Measurements from ENCODE around the gene GNL1. TPM values are rescaled to one million over a fixed set of nuclear protein-coding genes. Genes with fewer than 3 reads are reported as not detected.
A peak's percentile ranks its signal among the peaks of the same experiment; 100 is the strongest.

The GNL1 gene
- total and polyA plus RNA-seq, 10 of the 15 experiments (the other 5 are each of a cell fraction or from before 2014, with no cell fraction given), result 0.18 to 64.5 (median 45.5) TPM

- Histone ChIP-seq H3K9me3 (replicated peaks; ENCODE audit: control insufficient read depth, insufficient read depth, low read length) (no peaks in the 10 kb centered on the region), H3K27ac (ENCODE audit: control insufficient read depth, insufficient read depth) (no peak overlapping the region), H3K27me3 (replicated peaks in 1 of 2; ENCODE audit: control insufficient read depth in 2 of 2, insufficient read depth in 2 of 2, low read length in 1 of 2) (no peaks in the 10 kb centered on the region), H3K9ac (ENCODE audit: control insufficient read depth, insufficient read depth, low read length) (peak overlapping the region; percentile 93), H3K79me2 (ENCODE audit: control insufficient read depth, insufficient read depth, low read length) (peaks cover 39% of the 10 kb centered on the region), H3K4me3 (peak overlapping the region; percentile 89; the same call in 1 of the 2 replicates), H2AFZ (ENCODE audit: control insufficient read depth, low read depth, low read length) (peak overlapping the region; percentile 93), H3K36me3 (ENCODE audit: control insufficient read depth in 2 of 2, insufficient read depth in 2 of 2, low read length in 1 of 2) (no peaks in the 10 kb centered on the region; a peak in 2 of 4 replicates), H3K4me1 (ENCODE audit: control insufficient read depth, insufficient read depth, low read length) (peaks cover 15% of the 10 kb centered on the region), H4K20me1 (ENCODE audit: control insufficient read depth, insufficient read depth) (peaks cover 3% of the 10 kb centered on the region; the same call in 1 of the 2 replicates), H3K4me2 (ENCODE audit: control insufficient read depth, insufficient read depth) (peak overlapping the region; percentile 98)
- TF ChIP-seq NFYB (IDR thresholded peaks at IDR 0.05; ENCODE audit: insufficient read depth, low read depth, low read length), result no peak
- no peak for TF ChIP-seq POLR2A (IDR thresholded peaks at IDR 0.05; ENCODE audit: low read depth, low read length)
- no peak for TF ChIP-seq CREB1 (IDR thresholded peaks at IDR 0.05; ENCODE audit: low read depth)
- no peak for TF ChIP-seq SIN3A (IDR thresholded peaks at IDR 0.05; ENCODE audit: low read depth, low read length)
- no peak for TF ChIP-seq ZNF207 (IDR thresholded peaks at IDR 0.05; ENCODE audit: borderline replicate concordance)
- TF ChIP-seq TCF12 (IDR thresholded peaks at IDR 0.05; ENCODE audit: low read depth, low read length), result no peak
- no peak for TF ChIP-seq MYC (IDR thresholded peaks at IDR 0.05; ENCODE audit: insufficient read depth, insufficient read length, insufficient replicate concordance, low read length, severe bottlenecking)
- TF ChIP-seq HDAC2 (IDR thresholded peaks at IDR 0.05), result no peak
- no peak for TF ChIP-seq NFYA (IDR thresholded peaks at IDR 0.05; ENCODE audit: borderline replicate concordance, low read depth, low read length)
- no peak for TF ChIP-seq PBX3 (IDR thresholded peaks at IDR 0.05; ENCODE audit: insufficient replicate concordance, low read depth, low read length)
- no peak for TF ChIP-seq SMAD5 (IDR thresholded peaks at IDR 0.05; ENCODE audit: low read depth)
- no peak for TF ChIP-seq SUPT20H (IDR thresholded peaks at IDR 0.05; ENCODE audit: borderline replicate concordance, control insufficient read depth, low read depth, low read length)
- no peak for TF ChIP-seq EGR1 (IDR thresholded peaks at IDR 0.05; ENCODE audit: borderline replicate concordance in 1 of 2, low read depth in 2 of 2, low read length in 2 of 2)
- no peak for TF ChIP-seq ZNF687 (IDR thresholded peaks at IDR 0.05)
- no peak for TF ChIP-seq KAT2A (conservative IDR thresholded peaks at IDR 0.05; ENCODE audit: control insufficient read depth, low read depth, low read length)
- TF ChIP-seq MTA2 (IDR thresholded peaks at IDR 0.05; ENCODE audit: low read depth), result no peak
- no peak for TF ChIP-seq ZNF217 (IDR thresholded peaks at IDR 0.05)
- no peak for TF ChIP-seq EP300 (IDR thresholded peaks at IDR 0.05; ENCODE audit: borderline replicate concordance in 1 of 2, control insufficient read depth in 1 of 2, low read depth in 2 of 2, low read length in 2 of 2)
- no peak for TF ChIP-seq NFXL1 (IDR thresholded peaks at IDR 0.05; ENCODE audit: borderline replicate concordance)
- ATAC-seq (no peak), FAIRE-seq (no peak), DNase-seq (ENCODE audit: low read depth, low spot score) (no peak)
- ChIA-PET CTCF (interaction anchor here (0.6 to 2.6 kb wide), 11 partner anchors 14 to 108 kb away, joined by 3 to 25 read pairs (median 5); partner anchors contain the start of genes GNL1 and PRR3), POLR2A (interaction anchor here (0.6 to 2.5 kb wide), 3 partner anchors 14 to 76 kb away, joined by 3 to 25 read pairs (median 8); partner anchors contain the start of genes GNL1, MRPS18B and PRR3), SMC1A (ENCODE audit: uncharacterized antibody, unreplicated experiment) (interaction anchor here (1.0 to 2.3 kb wide), 6 partner anchors 12 to 86 kb away, joined by 3 to 18 read pairs (median 4); partner anchors contain the start of gene PRR3), RAD21 (ENCODE audit: unreplicated experiment) (interaction anchor here (0.6 to 2.2 kb wide), 6 partner anchors 13 to 648 kb away, joined by 3 to 11 read pairs (median 5); partner anchors contain the start of gene PRR3)
- intact Hi-C loops (cut with micrococcal nuclease; ENCODE audit: unreplicated experiment) (loop anchor here (2.0 kb wide), 1 partner anchor 13 kb away; the partner anchor contains the start of genes GNL1 and PRR3), in situ Hi-C loops (cut with MboI) (no loop called here)
- BruUV-seq (replicated peaks), result no TSS peak
- 31% methylated on average over 1 of the region's 1 CpG for WGBS (ENCODE audit: insufficient coverage, insufficient replicate concordance, low lambda C conversion rate, missing lambda C conversion rate)
Observed at GRCh38 chr6:30570263-30570662, 14.0 kb upstream of the GNL1 start.

Data from GM12878 (cell line).